ENCODE data around the gene USPL1.

USPL1 gene
- 68.5 to 77.8 (median 73.2) reads per million in 3 donors for total RNA-seq

DNA sequence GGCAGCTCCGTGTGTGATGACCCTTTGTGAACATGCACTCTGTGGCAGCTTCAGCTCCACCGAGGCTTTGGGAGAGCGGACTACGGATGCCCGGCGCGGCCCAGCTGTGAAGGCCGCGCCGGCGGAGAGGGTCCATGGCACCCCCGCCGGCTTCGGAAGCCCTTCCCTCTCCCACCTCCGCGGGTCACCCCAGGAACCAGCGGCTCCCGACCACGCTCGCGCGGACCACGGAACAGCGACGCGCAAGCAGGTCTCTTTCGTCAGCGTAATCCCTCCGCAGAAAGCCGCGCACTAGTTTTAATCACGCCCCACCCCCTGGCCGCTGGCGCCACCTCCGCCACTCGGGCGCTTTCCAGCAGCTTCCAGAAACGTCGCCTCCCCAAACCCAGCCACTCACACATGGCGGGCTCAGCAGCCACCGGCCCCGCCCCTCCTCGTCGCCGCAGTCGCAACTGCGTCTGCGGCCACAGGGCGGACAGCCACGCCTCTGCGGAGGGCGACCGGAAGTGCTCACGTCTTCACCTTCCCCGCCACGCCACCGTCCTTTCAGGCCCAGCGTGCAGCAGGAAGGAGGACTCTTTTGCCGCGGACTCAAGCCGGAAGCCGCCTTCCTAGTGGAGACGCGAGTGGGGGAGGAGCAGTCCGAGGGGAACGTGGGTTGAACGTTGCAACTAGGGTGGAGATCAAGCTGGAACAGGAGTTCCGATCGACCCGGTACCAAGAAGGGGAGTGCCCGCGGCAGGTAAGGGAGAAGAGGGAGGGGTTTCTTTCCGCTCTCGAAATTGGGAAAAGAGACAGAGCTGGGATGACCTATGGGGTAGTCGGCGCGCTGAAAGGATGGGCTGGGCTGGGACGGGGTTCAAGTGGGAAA, at the start of gene USPL1:
Gene USPL1 (plus strand): TSS at position 606 of the 871 bp plus-strand sequence. CDS start 3,221 bp downstream, outside the sequence.
- Histone ChIP-seq H3K4me1 (ENCODE audit: control insufficient read depth, insufficient read depth, low read length, poor library complexity, severe bottlenecking) (peaks cover 14% of the 10 kb centered on the region), H3K4me3 (ENCODE audit: insufficient read depth, low read depth, low read length, poor library complexity, severe bottlenecking) (peak within 1 kb of the TSS; percentile 93), H3K27me3 (replicated peaks; ENCODE audit: control insufficient read depth, insufficient read depth, low read length, poor library complexity, severe bottlenecking) (no peaks in the 10 kb centered on the region), H3K9me3 (ENCODE audit: control insufficient read depth, low read length) (no peaks in the 10 kb centered on the region), H3K27ac (ENCODE audit: insufficient read depth, low read length, poor library complexity, severe bottlenecking) (peak within 1 kb of the TSS; percentile 95), H3K36me3 (ENCODE audit: control insufficient read depth, insufficient read depth, low read length) (no peaks in the 10 kb centered on the region)
- DNase-seq: peak; percentile 97 to 98 (median 97)

DNA sequence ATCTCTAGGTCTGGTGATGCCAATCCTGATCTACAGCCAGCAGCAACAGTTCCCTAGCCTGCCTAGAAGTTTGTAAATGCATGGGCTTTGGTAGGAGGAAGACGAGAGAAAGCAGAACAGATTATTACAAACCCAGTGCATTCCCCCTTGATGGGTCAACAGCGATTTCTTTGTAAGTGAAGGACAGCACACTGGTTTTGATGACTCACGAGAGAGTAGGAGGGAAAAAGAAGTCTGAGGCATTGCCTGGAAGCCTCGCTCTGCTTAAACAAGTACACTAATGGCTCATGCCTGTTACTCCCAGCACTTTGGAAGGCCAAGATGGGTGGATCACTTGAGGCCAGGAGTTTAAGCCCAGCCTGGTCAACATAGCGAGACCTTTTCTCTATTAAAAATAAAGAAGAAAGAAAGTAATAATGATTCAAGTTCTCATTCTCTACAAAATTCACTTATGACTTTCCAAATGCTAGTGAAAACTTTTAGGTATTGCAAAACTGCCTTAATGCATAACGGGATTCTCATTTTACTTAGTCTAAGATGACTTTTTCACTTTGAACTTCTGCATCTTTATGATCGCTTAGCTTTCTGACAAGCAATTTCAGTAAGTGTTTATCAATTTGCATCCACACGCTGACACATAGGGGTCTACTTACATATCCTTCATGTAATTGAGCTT, 47.7 kb upstream of the USPL1 start:
- no peaks in the 10 kb centered on the region for H3K9me3 ChIP-seq (ENCODE audit: control insufficient read depth, low read length)
- H3K4me1 ChIP-seq (ENCODE audit: control insufficient read depth, insufficient read depth, low read length, poor library complexity, severe bottlenecking): no peaks in the 10 kb centered on the region
- no peaks in the 10 kb centered on the region for H3K27me3 ChIP-seq (replicated peaks; ENCODE audit: control insufficient read depth, insufficient read depth, low read length, poor library complexity, severe bottlenecking)
- no peak overlapping the region for H3K27ac ChIP-seq (ENCODE audit: insufficient read depth, low read length, poor library complexity, severe bottlenecking)
- H3K4me3 ChIP-seq (ENCODE audit: insufficient read depth, low read depth, low read length, poor library complexity, severe bottlenecking): no peak overlapping the region
- no peaks in the 10 kb centered on the region for H3K36me3 ChIP-seq (ENCODE audit: control insufficient read depth, insufficient read depth, low read length)
- no peak for DNase-seq

DNA sequence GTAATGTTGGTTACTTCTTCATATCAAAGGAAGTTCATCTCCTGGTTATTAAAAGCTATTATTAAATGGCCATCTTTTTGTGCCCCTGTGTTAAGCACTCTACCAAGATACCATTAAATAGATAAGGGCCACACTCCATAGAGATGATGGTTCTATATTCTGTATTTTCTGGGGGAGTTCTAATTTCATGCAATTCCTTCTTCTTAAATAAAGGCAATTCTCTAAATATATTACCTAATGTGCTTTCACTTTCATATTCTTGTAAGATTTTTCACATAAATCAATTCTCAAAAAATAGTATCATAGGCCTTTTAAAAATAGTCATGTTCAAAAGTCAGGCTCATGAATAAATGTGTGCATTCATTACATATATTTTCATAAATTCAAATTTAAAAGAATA, 47.0 kb upstream of the USPL1 start:
- no peak for DNase-seq
- Histone ChIP-seq H3K4me1 (ENCODE audit: control insufficient read depth, insufficient read depth, low read length, poor library complexity, severe bottlenecking) (no peaks in the 10 kb centered on the region), H3K27ac (ENCODE audit: insufficient read depth, low read length, poor library complexity, severe bottlenecking) (no peak overlapping the region), H3K36me3 (ENCODE audit: control insufficient read depth, insufficient read depth, low read length) (no peaks in the 10 kb centered on the region), H3K27me3 (replicated peaks; ENCODE audit: control insufficient read depth, insufficient read depth, low read length, poor library complexity, severe bottlenecking) (no peaks in the 10 kb centered on the region), H3K4me3 (ENCODE audit: insufficient read depth, low read depth, low read length, poor library complexity, severe bottlenecking) (no peak overlapping the region), H3K9me3 (ENCODE audit: control insufficient read depth, low read length) (no peaks in the 10 kb centered on the region)

DNA sequence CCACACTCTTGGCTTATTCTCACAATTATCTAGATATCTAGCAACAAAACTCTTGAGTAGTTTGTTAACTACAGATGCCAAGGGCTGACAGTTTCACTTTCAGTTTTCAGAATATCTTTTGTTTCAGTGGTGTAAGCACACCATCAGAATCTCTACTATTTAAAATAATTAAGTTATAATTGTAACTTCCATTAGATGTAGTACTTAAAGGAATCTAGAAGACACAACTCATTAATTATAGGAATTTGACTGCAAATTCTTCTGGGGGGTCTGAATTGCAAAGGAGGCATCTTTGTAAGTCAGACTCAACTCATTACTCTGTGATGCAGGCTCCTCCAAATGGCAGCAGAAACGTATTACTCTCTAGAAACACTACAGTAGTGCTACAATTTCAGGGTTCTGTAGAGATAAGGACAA, 44.9 kb upstream of the USPL1 start:
- no peaks in the 10 kb centered on the region for H3K27me3 ChIP-seq (replicated peaks; ENCODE audit: control insufficient read depth, insufficient read depth, low read length, poor library complexity, severe bottlenecking)
- H3K4me1 ChIP-seq (ENCODE audit: control insufficient read depth, insufficient read depth, low read length, poor library complexity, severe bottlenecking): peaks cover 20% of the 10 kb centered on the region
- H3K9me3 ChIP-seq (ENCODE audit: control insufficient read depth, low read length): no peaks in the 10 kb centered on the region
- peak overlapping the region; percentile 62 for H3K27ac ChIP-seq (ENCODE audit: insufficient read depth, low read length, poor library complexity, severe bottlenecking)
- no peaks in the 10 kb centered on the region for H3K36me3 ChIP-seq (ENCODE audit: control insufficient read depth, insufficient read depth, low read length)
- H3K4me3 ChIP-seq (ENCODE audit: insufficient read depth, low read depth, low read length, poor library complexity, severe bottlenecking): peak overlapping the region; percentile 19
- no peak for DNase-seq

DNA sequence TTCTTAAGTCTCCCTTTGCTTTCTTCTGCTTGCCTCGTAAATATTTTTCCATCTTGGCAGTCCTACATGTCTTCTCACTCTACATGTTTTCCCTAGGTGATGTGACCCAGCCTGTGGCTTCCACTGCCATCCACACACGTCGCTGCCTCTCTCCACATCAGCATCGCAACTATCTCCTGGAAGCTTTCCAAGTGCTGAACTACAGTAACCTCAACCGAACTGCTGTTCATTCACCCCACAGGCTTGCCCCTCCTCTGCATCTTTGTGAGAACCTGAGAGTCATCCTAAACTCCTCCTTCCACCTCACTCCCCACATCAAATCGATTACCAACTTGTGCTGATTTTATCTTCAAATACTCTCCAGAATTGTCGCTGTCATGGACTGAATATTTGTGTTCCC, 41.2 kb upstream of the USPL1 start:
- DNase-seq: peak; percentile 43 to 58 (median 49)
- Histone ChIP-seq H3K9me3 (ENCODE audit: control insufficient read depth, low read length) (no peaks in the 10 kb centered on the region), H3K36me3 (ENCODE audit: control insufficient read depth, insufficient read depth, low read length) (no peaks in the 10 kb centered on the region), H3K4me3 (ENCODE audit: insufficient read depth, low read depth, low read length, poor library complexity, severe bottlenecking) (no peak overlapping the region), H3K27ac (ENCODE audit: insufficient read depth, low read length, poor library complexity, severe bottlenecking) (no peak overlapping the region), H3K27me3 (replicated peaks; ENCODE audit: control insufficient read depth, insufficient read depth, low read length, poor library complexity, severe bottlenecking) (no peaks in the 10 kb centered on the region), H3K4me1 (ENCODE audit: control insufficient read depth, insufficient read depth, low read length, poor library complexity, severe bottlenecking) (peaks cover 20% of the 10 kb centered on the region)

DNA sequence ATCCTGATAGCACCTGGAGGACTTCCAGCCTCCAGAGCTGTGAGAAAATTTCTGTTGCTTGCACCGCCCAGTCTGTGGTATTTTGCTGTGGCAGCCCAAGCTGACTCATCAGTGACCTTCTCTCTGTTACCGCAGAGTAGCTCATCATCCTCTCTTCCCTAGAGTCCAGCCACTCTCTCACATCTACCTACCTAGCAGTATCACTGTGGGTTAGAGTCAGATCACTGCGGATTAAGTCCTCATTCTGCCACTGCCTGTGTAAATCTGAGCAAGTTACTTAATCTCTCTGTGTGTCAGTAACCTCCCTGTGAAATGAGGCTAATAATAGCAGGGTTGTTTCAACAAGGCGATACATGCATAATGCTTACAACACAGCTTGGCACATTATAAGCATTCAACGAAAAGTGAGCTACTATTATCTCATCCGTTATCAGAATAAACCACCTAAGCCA, 40.3 kb upstream of the USPL1 start:
- no peak overlapping the region for H3K27ac ChIP-seq (ENCODE audit: insufficient read depth, low read length, poor library complexity, severe bottlenecking)
- peak; percentile 21 to 50 (median 42) for DNase-seq

DNA sequence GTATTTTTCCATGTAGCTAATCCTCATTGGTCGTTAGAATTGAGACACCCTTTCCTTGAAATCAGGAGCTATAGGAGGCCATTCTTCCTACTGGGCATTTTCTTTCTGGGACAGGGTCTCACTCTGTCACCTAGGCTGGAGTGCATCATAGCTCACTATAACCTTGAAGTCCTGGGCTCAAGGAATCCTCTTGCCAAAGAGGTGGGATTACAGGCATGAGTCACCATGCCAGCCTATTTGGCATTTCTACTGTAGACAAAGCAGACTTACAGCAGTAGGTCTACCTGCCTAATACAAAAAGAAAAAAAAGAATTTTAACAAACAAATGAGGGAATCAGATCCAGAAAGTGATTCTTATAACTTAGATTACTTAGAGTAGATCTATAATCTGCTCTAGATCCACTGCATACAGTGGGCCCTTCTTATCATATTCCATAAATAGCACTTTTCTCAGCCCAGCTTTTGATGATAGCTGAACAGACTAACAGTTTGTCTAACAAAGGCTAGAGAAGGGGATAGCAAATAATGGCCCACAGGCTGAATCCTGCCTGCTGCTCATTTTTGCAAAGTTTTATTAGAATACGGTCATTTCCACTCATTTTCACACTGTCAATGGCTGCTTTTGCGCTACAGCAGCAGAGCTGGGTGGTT, 36.7 kb upstream of the USPL1 start:
- no peak for DNase-seq

More for the DNA sequence above, 40.3 kb upstream of the USPL1 start:
- H3K9me3 ChIP-seq (ENCODE audit: control insufficient read depth, low read length): no peaks in the 10 kb centered on the region
- no peak overlapping the region for H3K4me3 ChIP-seq (ENCODE audit: insufficient read depth, low read depth, low read length, poor library complexity, severe bottlenecking)
- H3K4me1 ChIP-seq (ENCODE audit: control insufficient read depth, insufficient read depth, low read length, poor library complexity, severe bottlenecking): peaks cover 20% of the 10 kb centered on the region
- H3K27me3 ChIP-seq (replicated peaks; ENCODE audit: control insufficient read depth, insufficient read depth, low read length, poor library complexity, severe bottlenecking): no peaks in the 10 kb centered on the region
- no peaks in the 10 kb centered on the region for H3K36me3 ChIP-seq (ENCODE audit: control insufficient read depth, insufficient read depth, low read length)

DNA sequence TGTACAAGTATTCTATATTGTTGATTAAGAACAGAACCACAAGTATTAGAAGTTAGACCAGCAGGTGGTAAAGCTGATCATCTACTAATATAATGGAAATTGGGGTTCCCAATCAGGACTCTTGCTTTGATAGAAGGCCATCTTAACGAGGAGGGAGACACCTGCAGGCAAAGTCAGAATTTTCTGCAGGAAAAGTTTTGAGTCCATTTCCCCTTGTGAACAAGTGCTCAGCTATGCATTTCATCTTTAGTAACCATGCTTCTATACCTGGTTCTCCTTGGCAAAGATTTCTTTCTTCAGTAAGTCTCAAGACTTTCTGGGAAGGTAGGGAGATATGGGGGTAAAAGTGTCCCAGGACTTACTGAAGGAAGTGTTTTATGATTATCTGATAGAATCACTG, 36.1 kb upstream of the USPL1 start:
- Histone ChIP-seq H3K36me3 (ENCODE audit: control insufficient read depth, insufficient read depth, low read length) (no peaks in the 10 kb centered on the region), H3K4me3 (ENCODE audit: insufficient read depth, low read depth, low read length, poor library complexity, severe bottlenecking) (no peak overlapping the region), H3K9me3 (ENCODE audit: control insufficient read depth, low read length) (no peaks in the 10 kb centered on the region), H3K4me1 (ENCODE audit: control insufficient read depth, insufficient read depth, low read length, poor library complexity, severe bottlenecking) (peaks cover 13% of the 10 kb centered on the region), H3K27ac (ENCODE audit: insufficient read depth, low read length, poor library complexity, severe bottlenecking) (no peak overlapping the region), H3K27me3 (replicated peaks; ENCODE audit: control insufficient read depth, insufficient read depth, low read length, poor library complexity, severe bottlenecking) (no peaks in the 10 kb centered on the region)
- DNase-seq: no peak

More for the DNA sequence above, 36.7 kb upstream of the USPL1 start:
- no peaks in the 10 kb centered on the region for H3K27me3 ChIP-seq (replicated peaks; ENCODE audit: control insufficient read depth, insufficient read depth, low read length, poor library complexity, severe bottlenecking)
- H3K4me3 ChIP-seq (ENCODE audit: insufficient read depth, low read depth, low read length, poor library complexity, severe bottlenecking): no peak overlapping the region
- no peak overlapping the region for H3K27ac ChIP-seq (ENCODE audit: insufficient read depth, low read length, poor library complexity, severe bottlenecking)
- peaks cover 18% of the 10 kb centered on the region for H3K4me1 ChIP-seq (ENCODE audit: control insufficient read depth, insufficient read depth, low read length, poor library complexity, severe bottlenecking)
- no peaks in the 10 kb centered on the region for H3K9me3 ChIP-seq (ENCODE audit: control insufficient read depth, low read length)
- H3K36me3 ChIP-seq (ENCODE audit: control insufficient read depth, insufficient read depth, low read length): no peaks in the 10 kb centered on the region

DNA sequence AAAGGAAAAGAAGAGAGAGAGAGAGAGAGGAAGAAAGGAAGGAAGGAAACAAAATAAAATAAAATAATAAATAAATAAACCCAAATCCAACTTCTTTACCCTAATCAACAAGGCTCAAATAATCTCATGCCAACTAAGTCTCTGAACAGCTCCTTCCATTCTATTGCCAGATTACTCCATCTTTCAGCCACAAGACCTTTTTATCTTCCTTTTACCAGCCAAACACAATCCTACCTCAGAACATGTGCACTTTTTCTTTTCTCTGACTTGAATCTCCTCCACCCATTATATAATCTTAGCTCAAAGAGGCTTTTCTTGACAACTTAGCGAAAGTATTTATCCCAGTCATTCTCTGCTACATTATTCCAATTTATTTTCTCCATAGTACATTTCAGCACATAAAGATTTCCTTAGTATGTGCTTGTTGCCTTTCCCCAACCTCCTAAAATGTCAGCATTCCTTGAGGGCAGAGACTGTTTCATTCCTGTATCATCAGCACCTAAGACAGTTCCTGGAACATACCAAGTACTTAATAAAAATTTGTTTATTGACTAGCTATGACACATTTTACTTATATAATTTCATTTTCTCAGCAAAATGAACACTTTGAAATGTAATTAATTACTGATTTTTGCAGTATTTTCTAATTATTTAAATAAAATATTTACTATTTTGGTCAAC, 33.5 kb upstream of the USPL1 start:
- Histone ChIP-seq H3K9me3 (ENCODE audit: control insufficient read depth, low read length) (no peaks in the 10 kb centered on the region), H3K36me3 (ENCODE audit: control insufficient read depth, insufficient read depth, low read length) (no peaks in the 10 kb centered on the region), H3K27me3 (replicated peaks; ENCODE audit: control insufficient read depth, insufficient read depth, low read length, poor library complexity, severe bottlenecking) (no peaks in the 10 kb centered on the region), H3K4me1 (ENCODE audit: control insufficient read depth, insufficient read depth, low read length, poor library complexity, severe bottlenecking) (no peaks in the 10 kb centered on the region), H3K4me3 (ENCODE audit: insufficient read depth, low read depth, low read length, poor library complexity, severe bottlenecking) (no peak overlapping the region), H3K27ac (ENCODE audit: insufficient read depth, low read length, poor library complexity, severe bottlenecking) (no peak overlapping the region)
- DNase-seq: no peak

Measured in effector memory CD4-positive, alpha-beta T cell (primary cell).